NCI-H526 (cell line): Measurements from ENCODE around the gene PLK4.
"Not testable (repeated sequence)": the region's sequence is repeated elsewhere in the genome, so short reads cannot be mapped to it uniquely, and the experiment has no call there.

Source experiments
- DNase-seq, 2 experiments: peaks; one replicate each; lab custom pipeline; 2025; lab: John Stamatoyannopoulos, UW

The PLK4 gene

GRCh38 chr4:127916512-127916911, 35.8 kb downstream of the PLK4 start:
- DNase-seq = no peak

- no peak for DNase-seq
Measured at GRCh38 chr4:127917151-127917550, 36.5 kb downstream of the PLK4 start.

GRCh38 chr4:127920521-127920920, 39.8 kb downstream of the PLK4 start:
- DNase-seq = no peak

GRCh38 chr4:127922226-127922625, 41.5 kb downstream of the PLK4 start:
- no peak for DNase-seq

- DNase-seq = not testable (repeated sequence)
Measured at GRCh38 chr4:127925720-127926119, 45.0 kb downstream of the PLK4 start.

- DNase-seq = no peak
Measured at GRCh38 chr4:127930175-127930574, 49.5 kb downstream of the PLK4 start.

- not testable (repeated sequence) for DNase-seq
Measured at GRCh38 chr4:127931836-127932235, 51.1 kb downstream of the PLK4 start.

- DNase-seq = no peak
Measured at GRCh38 chr4:127936974-127937373, 56.3 kb downstream of the PLK4 start.
